Lung (tissue), 12 donors: Measurements from ENCODE around the gene TRMT10B. TPM values are rescaled to one million over a fixed set of nuclear protein-coding genes. Genes with fewer than 3 reads are reported as not detected.
"Not testable (repeated sequence)": the region's sequence is repeated elsewhere in the genome, so short reads cannot be mapped to it uniquely, and the experiment has no call there.

ENCODE experiments used
- ATAC-seq: fragments of 200-7000 bp; cut with Tn5 transposase; one replicate; pipeline ENCODE4 v1.9.1; 2020; ENCODE audit warnings: moderate number of reproducible peaks; ENCODE audit not compliant: insufficient read depth, low FRiP score
- DNase-seq, 3 donors: peaks; one replicate each; pipeline ENCODE4 v3.0.0-alpha.2; 2013 to 2017
- H3K27ac ChIP-seq, 2 donors: one replicate each; pipeline ENCODE4 v1.5.1; 2013; ENCODE audit warnings: mild to moderate bottlenecking in 2 of 2, moderate library complexity in 2 of 2, control low read depth in 1 of 2, inconsistent platforms in 1 of 2, low read depth in 1 of 2, low read length in 1 of 2
- H3K27me3 ChIP-seq, 3 donors: one replicate each; pipeline ENCODE4 v1.5.1; 2013; ENCODE audit warnings: low read length in 2 of 3; ENCODE audit not compliant: control insufficient read depth in 3 of 3, insufficient read depth in 3 of 3
- H3K36me3 ChIP-seq, 4 donors: one replicate each; pipeline ENCODE4 v1.5.1; 2013; ENCODE audit warnings: low read length in 4 of 4, mild to moderate bottlenecking in 1 of 4, moderate library complexity in 1 of 4; ENCODE audit not compliant: control insufficient read depth in 4 of 4, insufficient read depth in 4 of 4
- H3K4me1 ChIP-seq, 5 donors: one replicate each; pipeline ENCODE4 v1.5.1; 2013; ENCODE audit warnings: low read length in 5 of 5, mild to moderate bottlenecking in 2 of 5, moderate library complexity in 1 of 5; ENCODE audit not compliant: control insufficient read depth in 5 of 5, insufficient read depth in 5 of 5
- H3K4me3 ChIP-seq: one replicate; pipeline ENCODE4 v1.5.1; 2013; ENCODE audit warnings: mild to moderate bottlenecking, control low read depth, moderate library complexity
- H3K9ac ChIP-seq, 2 donors: one replicate each; pipeline ENCODE4 v1.5.1; 2013; ENCODE audit warnings: low read length in 2 of 2, control low read depth in 1 of 2; ENCODE audit not compliant: insufficient read depth in 1 of 2
- H3K9me3 ChIP-seq, 4 donors: one replicate each; pipeline ENCODE4 v1.5.1; 2013; ENCODE audit warnings: low read length in 3 of 4, mild to moderate bottlenecking in 1 of 4, moderate library complexity in 1 of 4; ENCODE audit not compliant: control insufficient read depth in 4 of 4, insufficient read depth in 3 of 4
- WGBS, 2 donors: extraction: QIAGEN DNeasy Blood & Tissue Kit; methylation state at CpG; one replicate each; pipeline ENCODE4 v1.1.7; 2013; 5-methylcytosine and 5-hydroxymethylcytosine counted together
- polyA plus RNA-seq, 2 donors: library from polyadenylated mRNA; stranded (reverse); fragments of 200-250 nt; gene quantifications; one replicate each; pipeline ENCODE4 v1.2.1, GENCODE V29; 2013
- total RNA-seq, 2 donors: library from RNA; depleted of rRNA in 1 of 2; stranded (reverse); fragments of >200 nt in 1 of 2; gene quantifications; one replicate each; pipeline ENCODE4 v1.2.1, GENCODE V29; 2014 to 2021
- TF ChIP-seq, protein P1 (sequence below): IDR thresholded peaks from 2 replicates; pipeline ENCODE4 v1.5.1; 2012; ENCODE audit warnings: mild to moderate bottlenecking; ENCODE audit errors: control extremely low read depth, extremely low read depth
- donor health status: control.
- donor health status: control.
- donor health status: Bipolar disorder and iron deficiency.
- donor health status: healthy.
- donor health status: DM: yes; HTN: yes; CAD: no.

The TRMT10B gene
- total and polyA plus RNA-seq, 4 donors = 5.0 to 7.6 (median 5.7) TPM

- DNase-seq = no peak
- TF ChIP-seq, protein P1, sequence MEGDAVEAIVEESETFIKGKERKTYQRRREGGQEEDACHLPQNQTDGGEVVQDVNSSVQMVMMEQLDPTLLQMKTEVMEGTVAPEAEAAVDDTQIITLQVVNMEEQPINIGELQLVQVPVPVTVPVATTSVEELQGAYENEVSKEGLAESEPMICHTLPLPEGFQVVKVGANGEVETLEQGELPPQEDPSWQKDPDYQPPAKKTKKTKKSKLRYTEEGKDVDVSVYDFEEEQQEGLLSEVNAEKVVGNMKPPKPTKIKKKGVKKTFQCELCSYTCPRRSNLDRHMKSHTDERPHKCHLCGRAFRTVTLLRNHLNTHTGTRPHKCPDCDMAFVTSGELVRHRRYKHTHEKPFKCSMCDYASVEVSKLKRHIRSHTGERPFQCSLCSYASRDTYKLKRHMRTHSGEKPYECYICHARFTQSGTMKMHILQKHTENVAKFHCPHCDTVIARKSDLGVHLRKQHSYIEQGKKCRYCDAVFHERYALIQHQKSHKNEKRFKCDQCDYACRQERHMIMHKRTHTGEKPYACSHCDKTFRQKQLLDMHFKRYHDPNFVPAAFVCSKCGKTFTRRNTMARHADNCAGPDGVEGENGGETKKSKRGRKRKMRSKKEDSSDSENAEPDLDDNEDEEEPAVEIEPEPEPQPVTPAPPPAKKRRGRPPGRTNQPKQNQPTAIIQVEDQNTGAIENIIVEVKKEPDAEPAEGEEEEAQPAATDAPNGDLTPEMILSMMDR = no peak
These were observed 2.4 kb upstream of the TRMT10B start for GRCh38 chr9:37751186-37751585.

GRCh38 chr9:37751704-37752103, 1.9 kb upstream of the TRMT10B start:
- H3K4me3 ChIP-seq, DNase-seq: not testable (repeated sequence)
- 84 to 94% methylated on average over 30 of the region's 30 CpGs for WGBS, 2 donors

More at GRCh38 chr9:37751186-37751585, 2.4 kb upstream of the TRMT10B start:
- Histone ChIP-seq H3K9me3 (peaks cover 0 to 2% (median 0%) of the 10 kb centered on the region in 4 donors), H3K36me3 (no peaks in the 10 kb centered on the region), H3K4me3 (no peak overlapping the region), H3K27me3 (no peaks in the 10 kb centered on the region), H3K27ac (no peak overlapping the region), H3K4me1 (peaks cover 0 to 9% (median 5%) of the 10 kb centered on the region in 5 donors), H3K9ac (no peak overlapping the region)
- ATAC-seq = no peak
- WGBS, 2 donors = 78 to 80% methylated on average over 6 of the region's 6 CpGs

GRCh38 chr9:37752112-37752511, 1.5 kb upstream of the TRMT10B start:
- ATAC-seq, DNase-seq, H3K36me3 ChIP-seq, H3K4me3 ChIP-seq, H3K27me3 ChIP-seq, H3K27ac ChIP-seq, H3K9ac ChIP-seq, H3K4me1 ChIP-seq, H3K9me3 ChIP-seq: not testable (repeated sequence)
- WGBS, 2 donors = 95 to 97% methylated on average over 8 to 13 of the region's 13 CpGs

More at GRCh38 chr9:37751704-37752103, 1.9 kb upstream of the TRMT10B start:
- not testable (repeated sequence) for H3K36me3 ChIP-seq, H3K9me3 ChIP-seq, ATAC-seq, H3K4me1 ChIP-seq, H3K27ac ChIP-seq, H3K27me3 ChIP-seq, H3K9ac ChIP-seq

DNA sequence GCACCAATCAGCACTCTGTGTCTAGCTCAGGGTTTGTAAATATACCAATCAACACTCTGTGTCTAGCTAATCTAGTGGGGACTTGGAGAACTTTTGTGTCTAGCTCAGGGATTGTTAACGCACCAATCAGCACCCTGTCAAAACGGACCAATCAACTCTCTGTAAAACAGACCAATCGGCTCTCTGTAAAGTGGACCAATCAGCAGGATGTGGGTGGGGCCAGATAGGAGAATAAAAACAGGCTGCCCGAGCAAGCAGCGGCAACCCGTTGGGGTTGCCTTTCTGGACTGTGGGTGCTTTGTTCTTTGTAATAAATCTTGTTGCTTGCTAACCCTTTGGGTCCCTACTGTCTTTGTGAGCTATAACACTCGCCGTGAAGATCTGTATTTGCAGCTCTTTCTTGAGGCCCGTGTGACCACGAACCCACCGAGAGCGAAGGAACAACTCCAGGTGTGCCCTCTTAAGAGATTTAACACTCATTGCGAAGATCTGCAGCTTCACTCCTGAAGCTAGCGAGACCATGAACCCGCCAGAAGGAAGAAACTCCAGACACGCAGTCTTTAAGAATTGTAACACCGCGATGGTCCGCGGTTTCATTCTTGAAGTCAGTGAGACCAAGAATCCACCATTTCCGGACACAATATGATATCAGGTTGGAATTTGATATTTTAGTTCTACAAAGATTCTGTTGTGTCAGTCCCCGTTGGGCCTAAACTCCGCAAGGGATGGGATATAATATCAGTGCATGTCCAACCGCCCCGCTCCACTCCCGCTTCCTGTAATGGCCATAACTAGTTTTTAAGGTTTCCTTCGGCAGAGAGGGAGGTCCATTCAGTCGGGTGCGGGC, 740 bp upstream of the TRMT10B start:
- DNase-seq = no peak
- H3K9me3 ChIP-seq = peaks cover 0 to 2% (median 0%) of the 10 kb centered on the region in 4 donors
- TF ChIP-seq, protein P1 = no peak
- no peak for ATAC-seq
- H3K27me3 ChIP-seq = no peaks in the 10 kb centered on the region
- H3K36me3 ChIP-seq = peaks cover 0 to 4% (median 1%) of the 10 kb centered on the region in 4 donors
- no peak overlapping the region for H3K4me3 ChIP-seq
- no peak overlapping the region for H3K9ac ChIP-seq
- 90 to 93% methylated on average over 29 of the region's 29 CpGs for WGBS, 2 donors
- H3K27ac ChIP-seq = peak overlapping the region; percentile 57 to 58
- H3K4me1 ChIP-seq = peaks cover 0 to 9% (median 5%) of the 10 kb centered on the region in 5 donors
